Embryonic facial prominence (tissue), 1 donor: ENCODE measurements around the gene HADHA.

Source experiments
- DNase-seq: peaks from one replicate; pipeline ENCODE4 v3.0.0-alpha.2; 2016; ENCODE audit errors: extremely low spot score

Gene HADHA

DNA sequence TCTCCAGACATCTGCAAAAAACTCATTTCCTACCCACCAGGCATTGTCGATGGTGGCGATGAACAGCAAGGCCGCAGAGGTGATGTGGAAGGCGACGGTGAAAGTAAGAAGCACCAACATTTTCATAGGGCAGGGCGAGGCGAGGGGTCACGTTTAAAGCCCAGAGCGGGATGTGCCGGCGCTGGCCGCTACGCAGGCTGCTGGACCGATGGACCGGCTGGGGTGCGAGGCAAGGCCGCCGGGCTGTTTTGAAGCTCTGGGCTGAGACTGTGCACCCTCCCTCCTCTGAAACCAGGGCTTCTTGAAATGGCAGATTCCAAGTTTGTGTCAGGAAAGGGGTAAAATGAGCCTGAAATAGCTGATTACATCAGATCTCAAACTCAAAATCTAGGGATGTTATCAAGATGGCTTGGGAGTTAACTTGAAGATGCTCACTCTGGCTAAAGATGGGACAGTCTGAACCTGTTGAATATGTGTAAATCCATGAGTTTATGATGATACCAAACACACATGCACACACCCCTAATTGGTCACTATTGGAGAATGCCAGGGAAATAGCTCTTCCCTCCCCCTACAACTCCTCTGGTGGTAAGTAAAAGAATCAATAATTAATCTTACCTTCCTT, 103.2 kb downstream of the HADHA start:
- no peak for DNase-seq
